ENCODE measurements around the gene CLEC16A.

DNA sequence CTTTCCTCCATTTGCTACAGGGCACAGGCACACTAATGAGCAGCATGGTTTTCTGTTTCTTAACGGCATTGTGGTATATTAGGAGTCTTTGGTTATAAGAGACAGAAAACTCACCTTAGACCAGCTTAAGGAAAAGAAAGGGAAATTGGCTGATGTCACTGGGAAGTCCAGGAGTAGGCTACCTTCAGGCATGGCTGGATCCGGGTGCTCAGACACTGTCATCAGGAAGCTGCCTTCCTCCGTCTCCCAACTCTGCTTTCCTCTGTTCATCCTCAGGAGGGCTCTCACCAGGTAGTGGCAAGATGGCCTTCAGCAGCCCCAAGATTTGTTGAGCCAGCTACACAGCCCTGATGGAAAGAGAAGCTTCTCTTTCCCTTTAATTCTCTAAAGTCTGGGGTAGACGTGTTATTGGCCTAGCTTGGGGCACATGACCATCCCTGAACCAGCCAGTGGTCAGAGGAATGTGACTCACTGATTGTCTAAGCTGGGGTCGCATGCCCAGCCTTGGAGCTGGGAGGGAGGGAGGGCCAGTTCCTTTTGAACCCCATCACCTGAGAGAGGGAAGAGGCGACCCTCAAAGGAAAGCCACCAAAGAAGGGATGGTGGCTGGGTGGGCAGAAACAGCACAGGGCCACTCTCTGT is 117.4 kb downstream of the CLEC16A start:
- TF ChIP-seq POLR2A (IDR thresholded peaks at IDR 0.05): no peak
- TF ChIP-seq, protein P1, sequence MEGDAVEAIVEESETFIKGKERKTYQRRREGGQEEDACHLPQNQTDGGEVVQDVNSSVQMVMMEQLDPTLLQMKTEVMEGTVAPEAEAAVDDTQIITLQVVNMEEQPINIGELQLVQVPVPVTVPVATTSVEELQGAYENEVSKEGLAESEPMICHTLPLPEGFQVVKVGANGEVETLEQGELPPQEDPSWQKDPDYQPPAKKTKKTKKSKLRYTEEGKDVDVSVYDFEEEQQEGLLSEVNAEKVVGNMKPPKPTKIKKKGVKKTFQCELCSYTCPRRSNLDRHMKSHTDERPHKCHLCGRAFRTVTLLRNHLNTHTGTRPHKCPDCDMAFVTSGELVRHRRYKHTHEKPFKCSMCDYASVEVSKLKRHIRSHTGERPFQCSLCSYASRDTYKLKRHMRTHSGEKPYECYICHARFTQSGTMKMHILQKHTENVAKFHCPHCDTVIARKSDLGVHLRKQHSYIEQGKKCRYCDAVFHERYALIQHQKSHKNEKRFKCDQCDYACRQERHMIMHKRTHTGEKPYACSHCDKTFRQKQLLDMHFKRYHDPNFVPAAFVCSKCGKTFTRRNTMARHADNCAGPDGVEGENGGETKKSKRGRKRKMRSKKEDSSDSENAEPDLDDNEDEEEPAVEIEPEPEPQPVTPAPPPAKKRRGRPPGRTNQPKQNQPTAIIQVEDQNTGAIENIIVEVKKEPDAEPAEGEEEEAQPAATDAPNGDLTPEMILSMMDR (IDR thresholded peaks at IDR 0.05 in 4 of 5, conservative IDR thresholded peaks at IDR 0.05 in 1 of 5): no peak
